GM19193 (cell line): ENCODE measurements around the gene SOWAHC.

ENCODE experiments used
- POLR2A ChIP-seq: IDR thresholded peaks from 4 replicates; pipeline ENCODE4 v1.6.1; 2011; ENCODE audit not compliant: insufficient read depth, insufficient read length; ENCODE audit errors: extremely low read depth

SOWAHC gene

GRCh38 chr2:109659396-109660045 is 45.4 kb downstream of the SOWAHC start:
- TF ChIP-seq POLR2A: no peak

DNA sequence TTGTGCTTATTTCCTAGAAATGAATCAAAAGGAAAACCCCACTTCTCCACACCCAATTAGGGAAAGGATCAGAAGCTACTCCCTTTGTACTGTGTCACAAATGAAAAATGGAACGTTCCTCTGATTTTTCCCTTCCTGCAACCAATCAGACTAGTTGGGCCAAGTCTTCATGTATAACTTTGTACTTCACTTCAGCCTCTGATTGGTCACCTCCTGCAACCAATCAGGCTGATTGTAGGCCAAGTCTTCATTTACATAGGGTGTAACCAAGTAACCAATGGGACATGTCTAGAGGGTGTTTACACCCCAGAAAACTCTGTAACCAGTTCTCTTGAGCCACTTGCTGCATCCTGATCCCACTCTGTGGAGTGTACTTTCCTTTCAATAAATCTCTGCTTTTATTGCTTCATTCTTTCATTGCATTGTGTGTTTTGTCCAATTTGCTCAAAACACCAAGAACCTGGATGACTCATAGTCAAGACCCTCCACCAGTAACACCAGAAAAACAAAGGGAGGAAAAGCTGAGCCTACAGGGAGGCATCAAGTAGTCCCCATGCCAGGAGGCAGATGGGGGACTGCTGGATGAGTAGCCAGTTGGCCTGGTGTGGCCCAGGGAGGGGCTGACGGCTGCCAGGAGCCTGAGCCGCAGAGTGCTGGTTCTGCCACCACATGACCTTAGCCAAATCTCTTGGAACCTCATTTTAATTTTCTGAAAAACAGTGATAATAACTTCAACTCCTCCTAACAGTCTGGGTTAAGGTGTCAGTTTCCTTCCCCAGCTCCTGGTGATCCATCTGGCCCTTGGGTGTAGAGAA is 46.1 kb downstream of the SOWAHC start:
- TF ChIP-seq POLR2A: no peak

- no peak for TF ChIP-seq POLR2A
These were observed 48.7 kb downstream of the SOWAHC start for GRCh38 chr2:109662889-109663288.

GRCh38 chr2:109663721-109664120 is 49.6 kb downstream of the SOWAHC start:
- no peak for TF ChIP-seq POLR2A

- TF ChIP-seq POLR2A: no peak
These were observed 52.3 kb downstream of the SOWAHC start for GRCh38 chr2:109666466-109666865.
